ENCODE data around the gene CSMD2. TPM values are rescaled to one million over a fixed set of nuclear protein-coding genes. Genes with fewer than 3 reads are reported as not detected.

Gene CSMD2
- total RNA-seq, 1 experiment from 2014 or later, result 0.22 TPM

DNA sequence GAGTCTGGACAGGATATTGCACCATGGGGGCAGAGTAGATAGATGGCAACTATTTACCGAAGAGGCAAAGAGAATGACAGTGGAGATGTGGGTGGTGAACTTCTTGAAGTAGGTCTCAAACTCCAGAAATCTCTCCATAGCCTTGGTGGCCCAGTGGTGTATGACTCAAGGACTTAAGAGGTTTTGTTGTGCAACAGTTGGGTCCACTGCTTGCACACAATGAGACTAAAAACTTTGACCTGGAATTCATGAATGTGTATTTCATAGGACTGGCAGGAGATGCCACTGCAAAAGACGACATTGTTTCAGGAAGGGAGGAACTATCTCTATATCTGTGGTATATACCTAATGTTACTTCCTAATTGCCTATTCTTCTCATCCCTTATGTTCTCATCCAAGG, 616.7 kb downstream of the CSMD2 start:
- ATAC-seq, result no peak
- DNase-seq (ENCODE audit: low read depth, low spot score), result no peak
- H3K79me2 ChIP-seq (ENCODE audit: insufficient read depth, low read length), result no peaks in the 10 kb centered on the region
- H3K36me3 ChIP-seq (ENCODE audit: control insufficient read depth in 1 of 2, insufficient read depth in 2 of 2, low read length in 2 of 2), result no peaks in the 10 kb centered on the region
- H2AFZ ChIP-seq (ENCODE audit: low read depth, low read length, poor library complexity, severe bottlenecking), result no peak overlapping the region
- H3K4me1 ChIP-seq (ENCODE audit: control insufficient read depth in 1 of 2, insufficient read depth in 2 of 2, low read length in 2 of 2), result no peaks in the 10 kb centered on the region
- no peaks in the 10 kb centered on the region for H4K20me1 ChIP-seq (ENCODE audit: insufficient read depth)
- H3K27me3 ChIP-seq (ENCODE audit: insufficient read depth, low read length), result no peaks in the 10 kb centered on the region
- RAD21 ChIA-PET (ENCODE audit: low non-redundant PET in 1 of 2, low total read pairs in 2 of 2, uncharacterized antibody in 2 of 2, unreplicated experiment in 2 of 2), result no interaction called here
- H3K27ac ChIP-seq (ENCODE audit: low read depth, low read length), result no peak overlapping the region
- CTCF ChIA-PET, result no interaction called here
- H3K4me3 ChIP-seq (replicated peaks in 1 of 2; ENCODE audit: low read depth in 1 of 2, low read length in 2 of 2), result no peak overlapping the region
- no peak overlapping the region for H3K4me2 ChIP-seq (ENCODE audit: low read length)
- intact Hi-C loops (cut with micrococcal nuclease), result no loop called here
- TF ChIP-seq CBX3 (IDR thresholded peaks at IDR 0.05; ENCODE audit: low read depth) (no peak), FOSL1 (IDR thresholded peaks at IDR 0.05; ENCODE audit: low read depth) (no peak), TCF7L2 (IDR thresholded peaks at IDR 0.05; ENCODE audit: borderline replicate concordance, extremely low read depth, insufficient read depth, insufficient read length) (no peak), CTCF (IDR thresholded peaks at IDR 0.05 in 2 of 3, conservative IDR thresholded peaks at IDR 0.05 in 1 of 3; ENCODE audit: borderline replicate concordance in 1 of 3, insufficient read depth in 1 of 3, low read depth in 2 of 3, low read length in 2 of 3) (no peak), ZNF274 (IDR thresholded peaks at IDR 0.05; ENCODE audit: low read depth, low read length) (no peak), EZH2 (IDR thresholded peaks at IDR 0.05) (no peak), EGR1 (IDR thresholded peaks at IDR 0.05; ENCODE audit: low read depth) (no peak), REST (IDR thresholded peaks at IDR 0.05; ENCODE audit: low read depth) (no peak), YY1 (IDR thresholded peaks at IDR 0.05; ENCODE audit: extremely low read depth, insufficient replicate concordance, low read depth, low read length) (no peak), CEBPB (IDR thresholded peaks at IDR 0.05; ENCODE audit: low read depth) (no peak)
- TF ChIP-seq, protein P1, sequence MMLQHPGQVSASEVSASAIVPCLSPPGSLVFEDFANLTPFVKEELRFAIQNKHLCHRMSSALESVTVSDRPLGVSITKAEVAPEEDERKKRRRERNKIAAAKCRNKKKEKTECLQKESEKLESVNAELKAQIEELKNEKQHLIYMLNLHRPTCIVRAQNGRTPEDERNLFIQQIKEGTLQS (IDR thresholded peaks at IDR 0.05), result no peak
- no TSS peak for BruUV-seq (replicated peaks)
- H3K9me3 ChIP-seq (ENCODE audit: control insufficient read depth in 1 of 2, insufficient read depth in 1 of 2, low read depth in 1 of 2, low read length in 2 of 2), result no peaks in the 10 kb centered on the region
- POLR2A ChIA-PET, result no interaction called here
- no peak overlapping the region for H3K9ac ChIP-seq (ENCODE audit: low read length)
- H3K9me2 ChIP-seq (ENCODE audit: insufficient read depth), result no peaks in the 10 kb centered on the region
